Cardiac muscle cell (in vitro differentiated cells and primary cell): Measurements from ENCODE around the gene PTGDS. TPM values are rescaled to one million over a fixed set of nuclear protein-coding genes. Genes with fewer than 3 reads are reported as not detected.

Experiments
- DNase-seq, 2 donors: peaks; one replicate each; pipeline versions ENCODE4 v3.0.0 to v3.0.0-alpha.2; 2010 to 2017; ENCODE audit warnings: low read depth in 1 of 2, low spot score in 1 of 2
- H3K27ac ChIP-seq: fragments of 200-600 bp; sonication (generic); 2 replicates; pipeline ENCODE4 v1.5.1; 2016
- H3K27me3 ChIP-seq: fragments of 200-600 bp; sonication (generic); 2 replicates; pipeline ENCODE4 v1.6.0; 2016; ENCODE audit warnings: control low read depth
- H3K36me3 ChIP-seq: fragments of 200-600 bp; sonication (generic); 2 replicates; pipeline ENCODE4 v1.5.1; 2016; ENCODE audit warnings: control low read depth
- H3K4me1 ChIP-seq: fragments of 200-600 bp; sonication (generic); 2 replicates; pipeline ENCODE4 v1.8.1; 2017; ENCODE audit warnings: low read depth, mild to moderate bottlenecking, mixed run types
- H3K4me3 ChIP-seq: fragments of 200-600 bp; sonication (generic); 2 replicates; pipeline ENCODE4 v1.5.1; 2016; ENCODE audit warnings: mild to moderate bottlenecking
- H3K9me3 ChIP-seq: fragments of 200-600 bp; sonication (generic); 2 replicates; pipeline ENCODE4 v1.5.1; 2017; ENCODE audit warnings: low read depth, mild to moderate bottlenecking, control low read depth
- polyA plus RNA-seq: library from polyadenylated mRNA; unstranded; fragments of >200 nt; fragmentation: Nextera tagmentation; extraction: Ambion mirVana; gene quantifications from 2 replicates; pipeline ENCODE4 v1.2.1, GENCODE V29; 2016
- total RNA-seq: library from RNA; depleted of rRNA; stranded (reverse); fragments of >200 nt; gene quantifications from 2 replicates; pipeline ENCODE4 v1.2.3, GENCODE V29; 2016
- TF ChIP-seq, protein P1 (sequence below): IDR thresholded peaks from 2 replicates; pipeline ENCODE4 v1.5.1; 2012; ENCODE audit warnings: low read depth, mild to moderate bottlenecking, low read length

The PTGDS gene
- total and polyA plus RNA-seq, 2 experiments from 2014 or later: 3.4 to 3.9 TPM

DNA sequence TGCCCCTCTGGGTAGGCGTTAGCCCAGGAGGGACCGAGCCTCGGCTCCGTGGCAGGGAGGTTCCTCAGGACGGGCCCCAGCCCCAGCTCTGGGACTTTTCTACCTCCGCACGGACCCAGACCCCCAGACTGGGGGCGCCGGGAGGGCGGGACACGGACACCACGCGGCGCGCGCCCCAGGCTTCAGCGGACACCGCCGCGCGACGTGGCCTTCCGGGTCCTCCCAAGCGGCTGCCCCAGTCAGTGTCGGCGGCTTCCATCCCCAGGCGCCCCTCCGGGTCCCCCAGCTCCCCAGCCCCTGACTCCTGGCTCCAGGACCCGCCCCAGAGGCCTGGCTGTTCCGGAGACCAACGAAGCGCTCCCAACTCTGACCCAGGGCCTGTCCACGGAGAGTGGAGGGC, 8.5 kb downstream of the PTGDS start:
- H3K36me3 ChIP-seq: no peaks in the 10 kb centered on the region
- peaks cover 37% of the 10 kb centered on the region for H3K27me3 ChIP-seq
- H3K4me3 ChIP-seq: no peak overlapping the region
- no peak for DNase-seq
- H3K9me3 ChIP-seq: no peaks in the 10 kb centered on the region
- TF ChIP-seq, protein P1, sequence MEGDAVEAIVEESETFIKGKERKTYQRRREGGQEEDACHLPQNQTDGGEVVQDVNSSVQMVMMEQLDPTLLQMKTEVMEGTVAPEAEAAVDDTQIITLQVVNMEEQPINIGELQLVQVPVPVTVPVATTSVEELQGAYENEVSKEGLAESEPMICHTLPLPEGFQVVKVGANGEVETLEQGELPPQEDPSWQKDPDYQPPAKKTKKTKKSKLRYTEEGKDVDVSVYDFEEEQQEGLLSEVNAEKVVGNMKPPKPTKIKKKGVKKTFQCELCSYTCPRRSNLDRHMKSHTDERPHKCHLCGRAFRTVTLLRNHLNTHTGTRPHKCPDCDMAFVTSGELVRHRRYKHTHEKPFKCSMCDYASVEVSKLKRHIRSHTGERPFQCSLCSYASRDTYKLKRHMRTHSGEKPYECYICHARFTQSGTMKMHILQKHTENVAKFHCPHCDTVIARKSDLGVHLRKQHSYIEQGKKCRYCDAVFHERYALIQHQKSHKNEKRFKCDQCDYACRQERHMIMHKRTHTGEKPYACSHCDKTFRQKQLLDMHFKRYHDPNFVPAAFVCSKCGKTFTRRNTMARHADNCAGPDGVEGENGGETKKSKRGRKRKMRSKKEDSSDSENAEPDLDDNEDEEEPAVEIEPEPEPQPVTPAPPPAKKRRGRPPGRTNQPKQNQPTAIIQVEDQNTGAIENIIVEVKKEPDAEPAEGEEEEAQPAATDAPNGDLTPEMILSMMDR: no peak
- H3K4me1 ChIP-seq: peaks cover 22% of the 10 kb centered on the region
- H3K27ac ChIP-seq: no peak overlapping the region

DNA sequence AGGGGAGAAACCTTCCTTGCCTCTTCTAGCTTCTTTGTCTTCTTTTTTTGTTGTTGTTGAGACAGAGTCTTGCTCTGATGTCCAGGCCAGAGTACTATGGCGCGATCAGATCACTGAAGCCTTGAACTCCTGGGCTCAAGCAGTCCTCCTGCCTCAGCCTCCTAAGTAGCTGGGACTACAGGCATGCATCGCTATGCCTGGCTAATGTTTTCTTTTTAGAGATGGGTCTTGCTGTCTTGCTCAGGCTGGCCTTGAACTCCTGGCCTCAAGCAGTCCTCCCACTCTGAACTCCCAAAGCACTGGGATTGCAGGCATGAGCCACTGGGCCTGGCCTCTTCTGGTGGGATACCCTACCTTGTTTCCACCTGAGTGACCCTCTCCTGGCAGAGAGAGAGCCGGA, 11.6 kb downstream of the PTGDS start:
- H3K4me3 ChIP-seq: no peak overlapping the region
- H3K9me3 ChIP-seq: no peaks in the 10 kb centered on the region
- H3K36me3 ChIP-seq: no peaks in the 10 kb centered on the region
- TF ChIP-seq, protein P1: no peak
- no peak overlapping the region for H3K27ac ChIP-seq
- no peak for DNase-seq
- H3K4me1 ChIP-seq: peaks cover 16% of the 10 kb centered on the region
- peaks cover 35% of the 10 kb centered on the region for H3K27me3 ChIP-seq

DNA sequence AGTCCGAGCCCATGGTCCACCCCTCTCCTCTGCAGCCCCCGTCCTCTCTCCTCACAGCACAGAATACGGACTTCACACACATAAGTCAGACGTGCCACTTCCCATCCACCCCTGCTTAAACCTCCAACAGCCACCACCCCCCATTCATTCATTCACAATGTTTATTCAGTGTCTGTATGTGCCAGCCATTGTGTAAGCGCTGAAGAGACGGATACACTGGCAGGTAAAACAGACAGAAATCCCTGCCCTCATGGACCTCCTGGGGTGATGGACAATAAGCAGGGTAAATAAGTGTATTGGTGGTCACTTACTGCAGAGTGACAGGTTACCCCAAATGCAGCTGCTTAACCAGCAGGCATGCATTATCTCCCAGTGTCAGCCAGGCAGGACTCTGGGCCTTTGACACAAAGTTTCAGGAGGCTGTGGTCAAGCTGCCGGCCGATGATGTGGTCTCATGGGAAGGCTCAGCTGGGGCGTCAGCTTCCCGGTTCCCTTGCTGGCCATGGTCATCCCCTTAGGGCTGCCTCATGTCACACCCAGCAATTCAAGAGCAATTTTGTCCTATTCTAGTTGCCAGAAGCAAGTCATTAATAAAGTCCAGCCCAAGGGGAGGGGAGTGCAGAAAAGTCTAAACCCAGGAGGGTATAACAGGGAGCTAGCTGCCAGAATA, 13.1 kb downstream of the PTGDS start:
- no peak for DNase-seq
- H3K27ac ChIP-seq: no peak overlapping the region
- H3K36me3 ChIP-seq: no peaks in the 10 kb centered on the region
- no peaks in the 10 kb centered on the region for H3K9me3 ChIP-seq
- H3K4me3 ChIP-seq: no peak overlapping the region
- peaks cover 9% of the 10 kb centered on the region for H3K4me1 ChIP-seq
- H3K27me3 ChIP-seq: peaks cover 35% of the 10 kb centered on the region
- TF ChIP-seq, protein P1: no peak

DNA sequence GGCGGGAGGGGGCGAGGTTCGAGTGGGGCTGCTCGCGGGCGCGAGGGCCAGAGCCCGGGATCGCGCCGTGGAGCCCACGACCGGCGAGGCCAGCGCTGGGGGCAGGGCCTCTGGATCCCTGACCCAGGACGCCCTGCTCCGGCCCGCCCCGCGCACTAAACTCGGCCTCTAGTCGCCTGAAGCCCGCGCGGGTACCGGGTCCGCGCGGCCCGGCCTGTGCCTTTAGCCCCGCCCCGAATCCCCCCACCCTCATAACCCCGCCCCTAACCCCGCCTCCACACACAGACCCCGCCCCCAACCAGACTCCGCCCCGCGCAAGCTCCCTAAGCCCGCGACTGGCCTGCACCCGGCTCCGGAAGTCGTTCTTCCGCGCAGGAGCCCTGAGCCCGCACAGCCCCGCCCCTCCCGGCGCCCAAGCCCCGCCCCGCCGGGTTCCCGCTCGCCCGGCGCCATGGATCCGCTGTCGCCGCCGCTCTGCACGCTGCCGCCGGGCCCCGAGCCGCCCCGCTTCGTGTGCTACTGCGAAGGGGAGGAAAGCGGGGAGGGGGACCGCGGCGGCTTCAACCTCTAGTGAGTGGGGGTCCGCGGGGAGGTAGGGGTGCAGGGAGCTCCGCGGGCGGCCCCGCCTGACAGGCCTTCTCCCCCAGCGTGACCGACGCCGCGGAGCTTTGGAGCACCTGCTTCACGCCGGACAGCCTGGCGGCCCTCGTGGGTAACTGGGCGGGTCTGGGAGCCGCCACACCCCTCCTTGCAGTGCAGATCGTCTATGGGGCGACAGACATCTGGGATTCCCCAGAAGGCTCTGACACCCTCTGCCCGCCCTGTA, 14.9 kb downstream of the PTGDS start, which contains the start of gene PAXX:
PAXX (plus strand) TSS at position 430 of the 826 bp plus-strand sequence; CDS start at position 452, 22 bp downstream.
- Histone ChIP-seq H3K4me1 (peaks cover 5% of the 10 kb centered on the region), H3K27ac (no peak within 1 kb of the TSS)

DNA sequence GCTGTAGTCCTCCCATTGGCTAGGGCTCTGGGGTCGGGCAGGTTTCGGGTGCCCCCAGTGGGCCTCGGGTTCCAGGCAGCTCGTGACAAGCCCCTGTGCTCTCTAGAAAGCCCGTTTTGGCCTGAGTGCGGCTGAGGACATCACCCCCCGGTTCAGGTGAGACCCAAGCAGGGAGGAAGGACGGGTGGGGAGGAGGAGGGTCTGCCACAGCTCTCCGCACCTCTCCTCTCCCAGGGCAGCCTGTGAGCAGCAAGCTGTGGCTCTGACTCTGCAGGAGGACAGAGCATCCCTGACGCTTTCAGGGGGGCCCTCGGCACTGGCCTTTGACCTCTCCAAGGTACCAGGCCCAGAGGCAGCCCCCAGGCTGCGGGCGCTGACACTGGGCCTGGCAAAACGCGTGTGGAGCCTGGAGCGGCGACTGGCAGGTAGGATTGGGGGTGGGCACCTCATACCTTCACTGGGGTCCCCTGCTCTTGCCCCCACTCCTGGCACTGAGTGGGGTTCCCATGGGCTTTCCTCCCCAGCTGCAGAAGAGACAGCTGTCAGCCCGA, 15.6 kb downstream of the PTGDS start:
- no peak for DNase-seq
- TF ChIP-seq, protein P1: no peak
- H3K9me3 ChIP-seq: no peaks in the 10 kb centered on the region
- peaks cover 5% of the 10 kb centered on the region for H3K4me1 ChIP-seq
- no peaks in the 10 kb centered on the region for H3K36me3 ChIP-seq
- H3K4me3 ChIP-seq: peak overlapping the region; percentile 58
- peaks cover 41% of the 10 kb centered on the region for H3K27me3 ChIP-seq
- no peak overlapping the region for H3K27ac ChIP-seq

More for the DNA sequence above, 14.9 kb downstream of the PTGDS start, which contains the start of gene PAXX:
- peak; percentile 92 to 96 for DNase-seq
- Histone ChIP-seq H3K36me3 (no peaks in the 10 kb centered on the region), H3K4me3 (peak within 1 kb of the TSS; percentile 58), H3K27me3 (peaks cover 37% of the 10 kb centered on the region), H3K9me3 (no peaks in the 10 kb centered on the region)
- TF ChIP-seq, protein P1: no peak
